HG03457 (cell line): ENCODE measurements around the gene PRPF40B.
"Not testable (repeated sequence)": the region's sequence is repeated elsewhere in the genome, so short reads cannot be mapped to it uniquely, and the experiment has no call there.

ENCODE experiments used
- ATAC-seq: cut with Tn5 transposase; IDR thresholded peaks from one replicate; pipeline ENCODE4 v1.9.1; 2021; ENCODE audit warnings: moderate number of reproducible peaks; ENCODE audit not compliant: unreplicated experiment

PRPF40B gene

GRCh38 chr12:49609059-49609874 lies 14.1 kb upstream of the PRPF40B start:
- ATAC-seq = no peak

DNA sequence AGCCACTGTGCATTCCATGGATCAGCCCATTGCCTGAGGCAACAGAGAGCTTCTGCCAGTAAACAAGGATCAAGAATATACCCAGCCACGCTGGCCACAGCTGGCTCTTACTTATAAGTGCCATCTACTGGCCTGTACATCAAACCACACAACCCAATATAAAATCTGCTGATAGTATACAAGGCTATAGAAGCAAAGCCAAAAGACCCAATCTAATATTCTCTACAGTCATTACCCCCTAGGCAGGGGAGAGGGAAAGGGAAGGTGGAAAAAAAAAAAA lies 13.5 kb upstream of the PRPF40B start:
- ATAC-seq = no peak

DNA sequence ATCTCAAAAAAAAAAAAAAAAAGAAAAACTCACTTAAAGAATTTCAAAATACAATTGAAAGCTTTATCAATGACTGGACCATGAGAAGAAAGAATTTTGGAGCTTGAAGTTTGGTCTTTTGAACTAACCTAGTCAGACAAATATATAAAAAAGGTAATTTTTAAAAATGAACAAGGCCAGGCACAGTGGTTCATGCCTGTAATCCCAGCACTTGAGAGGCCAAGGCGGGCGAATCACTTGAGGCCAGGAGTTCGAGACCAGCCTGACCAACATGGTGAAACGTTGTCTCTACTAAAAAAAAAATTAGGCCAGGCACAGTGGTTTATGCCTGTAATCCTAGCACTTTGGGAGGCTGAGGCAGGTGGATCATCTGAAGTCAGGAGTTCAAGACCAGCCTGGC lies 12.6 kb upstream of the PRPF40B start:
- not testable (repeated sequence) for ATAC-seq

GRCh38 chr12:49612210-49612609 lies 11.2 kb upstream of the PRPF40B start:
- ATAC-seq = no peak

GRCh38 chr12:49615725-49616124 lies 7.6 kb upstream of the PRPF40B start:
- ATAC-seq = no peak

GRCh38 chr12:49616533-49617219 lies 6.7 kb upstream of the PRPF40B start:
- no peak for ATAC-seq

DNA sequence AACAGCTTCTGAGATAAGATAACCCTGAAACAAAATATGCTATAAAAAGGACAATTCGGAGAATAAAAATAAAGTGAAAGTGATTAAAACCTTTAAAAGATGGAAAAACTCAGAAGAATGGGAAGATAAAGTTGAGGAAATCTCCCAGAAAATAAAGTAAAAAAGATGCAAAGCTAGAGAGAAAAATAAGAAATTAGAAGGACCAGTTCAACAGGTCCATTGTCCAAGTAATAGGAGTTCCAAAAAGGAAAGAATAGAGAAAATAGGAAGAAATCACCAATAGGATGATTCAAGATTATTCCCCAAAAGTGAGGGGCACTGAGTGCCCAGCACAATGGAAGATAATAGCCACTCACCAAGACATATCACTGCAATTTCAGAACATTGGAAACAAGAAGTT lies 4.8 kb upstream of the PRPF40B start:
- no peak for ATAC-seq

DNA sequence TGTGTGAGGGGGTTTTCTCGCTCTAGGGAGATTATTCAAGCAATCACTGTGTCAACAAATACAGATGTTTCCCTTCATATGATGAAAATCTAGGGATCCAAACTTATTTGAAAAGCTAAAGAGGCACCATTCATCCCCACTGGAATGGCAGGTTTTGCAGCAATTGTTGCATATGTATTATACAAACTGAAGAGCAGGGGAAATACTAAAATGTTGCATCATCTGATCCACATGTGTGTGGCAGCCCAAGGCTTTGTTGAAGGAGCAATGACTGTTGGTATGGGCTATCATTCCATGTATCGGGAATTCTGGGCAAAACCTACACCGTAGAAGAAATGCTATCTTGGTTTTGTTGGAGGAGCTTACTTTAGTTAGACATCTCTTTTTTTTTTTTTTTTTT lies 4.1 kb upstream of the PRPF40B start:
- no peak for ATAC-seq

DNA sequence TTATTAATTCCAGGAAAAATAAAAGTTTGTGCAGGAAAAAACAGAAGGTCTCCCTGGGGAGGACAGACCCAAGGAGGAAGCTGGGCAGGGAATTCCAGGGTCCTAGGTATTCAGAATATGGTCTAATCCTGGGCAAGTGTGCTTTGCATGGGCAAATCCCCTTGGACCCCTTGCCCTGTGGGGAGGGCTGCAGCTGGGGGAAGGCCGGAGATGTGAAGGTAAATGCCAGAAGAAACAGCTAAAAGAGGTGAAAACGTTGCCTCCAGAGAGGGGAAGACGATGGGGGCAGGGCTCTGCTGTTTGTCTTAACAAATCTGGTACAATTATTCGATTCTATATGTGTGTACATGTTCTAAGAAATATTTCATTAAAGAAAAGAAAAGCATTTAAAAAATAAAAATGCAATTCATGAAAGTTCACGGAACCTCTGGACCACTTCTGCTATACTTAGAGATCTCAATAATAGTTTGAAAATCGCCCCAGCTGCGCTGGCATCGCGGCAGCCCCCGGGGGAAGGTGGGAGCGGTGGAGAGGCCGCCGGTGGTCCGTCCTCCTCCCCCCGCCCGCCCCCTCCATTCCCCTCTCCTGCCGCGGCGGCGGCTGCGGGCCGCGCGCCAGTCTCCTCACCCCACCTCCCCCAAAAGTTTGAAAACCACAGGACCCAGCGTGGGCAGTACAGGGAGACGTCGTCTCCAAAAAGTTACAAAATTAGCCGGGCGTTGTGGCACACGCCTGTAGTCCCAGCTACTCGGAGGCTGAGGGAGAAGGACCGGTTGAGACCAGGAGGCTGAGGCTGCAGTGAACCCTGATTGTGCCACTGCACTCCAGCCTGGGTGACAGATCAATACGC lies 1.5 kb upstream of the PRPF40B start:
- no peak for ATAC-seq

DNA sequence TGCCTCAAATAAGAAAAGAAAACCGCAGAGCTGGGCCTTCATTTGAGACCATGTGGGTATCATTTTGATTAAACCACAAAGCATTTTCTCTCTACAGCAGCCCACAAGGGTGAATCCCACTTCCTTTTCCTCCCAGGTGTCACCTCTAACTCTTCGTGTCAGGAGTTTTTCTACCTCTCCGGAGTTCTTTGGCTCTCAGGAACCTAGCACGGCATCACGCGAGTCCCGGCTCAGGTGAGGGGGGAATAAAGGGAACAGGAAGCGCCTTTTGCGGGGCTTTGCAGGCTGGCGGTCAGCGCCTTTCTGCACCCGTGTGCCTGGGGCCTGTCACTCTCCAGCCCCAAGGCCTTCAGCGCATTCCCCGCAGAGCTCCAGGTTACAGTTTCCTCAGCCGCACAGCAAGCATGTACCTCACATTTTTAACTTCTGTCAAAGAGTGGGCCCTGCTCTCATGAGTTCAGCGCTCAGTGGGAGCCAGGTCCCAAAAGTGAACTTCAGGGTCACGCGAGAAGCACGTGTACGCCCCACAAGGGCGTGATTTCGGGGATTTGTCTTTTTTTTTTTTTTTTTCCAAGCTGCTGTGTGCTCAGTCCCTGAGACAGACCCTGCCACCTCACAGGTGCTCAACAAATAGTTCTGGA lies 740 bp upstream of the PRPF40B start:
- ATAC-seq = peak; percentile 21

GRCh38 chr12:49624921-49625577 lies 1.7 kb downstream of the PRPF40B start:
- no peak for ATAC-seq

GRCh38 chr12:49626169-49626835 lies 2.9 kb downstream of the PRPF40B start:
- no peak for ATAC-seq

DNA sequence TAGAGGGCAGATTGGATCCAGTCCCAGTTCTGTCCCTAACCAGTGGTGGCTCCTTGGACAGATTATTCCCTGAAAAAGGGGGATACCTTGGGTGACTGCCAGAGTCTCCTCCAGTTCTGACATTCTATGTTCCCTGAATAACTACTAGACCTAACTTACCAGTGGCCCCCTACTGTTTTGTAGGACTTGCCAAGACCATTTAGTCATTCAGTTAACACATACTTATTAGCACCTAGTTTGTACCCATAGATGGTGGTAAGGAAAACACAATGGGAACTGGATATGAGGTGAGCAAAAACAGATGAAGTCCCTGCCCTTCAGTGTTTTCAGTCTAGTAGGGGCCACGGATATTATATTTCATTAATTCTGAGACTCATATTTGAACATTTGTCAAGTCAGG lies 3.5 kb downstream of the PRPF40B start:
- no peak for ATAC-seq

DNA sequence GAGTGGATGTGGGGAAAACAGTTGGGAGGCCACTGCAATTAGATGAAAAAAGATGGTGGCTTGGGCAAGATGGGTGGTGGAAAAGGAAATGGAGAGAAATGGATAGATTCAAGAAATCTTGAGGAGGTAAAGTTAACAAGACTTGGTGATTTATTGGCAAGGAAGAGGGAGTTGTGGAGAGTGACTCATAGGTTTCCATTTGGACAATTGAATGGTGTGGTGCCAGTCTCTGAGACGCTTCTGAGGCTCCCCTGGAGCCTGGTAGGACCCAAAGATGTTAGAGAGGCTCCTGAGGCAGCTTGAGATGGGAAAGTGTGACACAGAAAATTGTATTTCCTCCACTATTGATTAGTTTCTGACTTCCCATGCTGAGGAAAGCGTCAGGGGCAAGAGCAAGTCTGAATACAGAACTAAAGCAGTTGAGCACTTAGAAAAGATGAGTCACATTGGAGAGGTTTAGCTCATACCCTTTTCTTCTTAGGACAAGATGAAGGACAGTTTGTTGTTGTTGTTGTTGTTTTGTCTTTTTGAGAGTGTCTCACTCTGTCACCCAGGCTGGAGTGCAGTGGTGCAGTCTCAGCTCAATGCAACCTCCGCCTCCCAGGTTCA lies 4.5 kb downstream of the PRPF40B start:
- no peak for ATAC-seq

GRCh38 chr12:49631336-49631907 lies 8.1 kb downstream of the PRPF40B start:
- ATAC-seq = no peak

DNA sequence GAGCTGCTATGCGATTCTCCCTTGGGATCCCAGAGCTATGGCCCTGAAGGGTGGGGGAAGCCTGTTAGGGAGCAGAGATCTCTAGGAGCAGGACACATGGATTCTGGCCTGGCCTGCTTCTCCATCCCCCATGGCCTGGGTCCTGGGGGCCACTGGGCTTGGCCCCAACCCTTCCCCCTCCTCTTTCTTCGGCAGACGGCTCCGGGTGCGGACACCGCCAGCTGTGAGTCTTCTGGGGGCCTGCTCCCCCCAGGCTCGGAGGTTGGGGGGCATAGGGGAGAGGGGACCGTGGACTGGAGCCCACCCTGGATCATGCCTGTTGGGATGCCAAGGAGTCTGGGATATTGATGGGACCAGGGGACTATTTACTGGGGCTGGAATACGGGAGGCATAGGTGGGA lies 9.0 kb downstream of the PRPF40B start:
- no peak for ATAC-seq

DNA sequence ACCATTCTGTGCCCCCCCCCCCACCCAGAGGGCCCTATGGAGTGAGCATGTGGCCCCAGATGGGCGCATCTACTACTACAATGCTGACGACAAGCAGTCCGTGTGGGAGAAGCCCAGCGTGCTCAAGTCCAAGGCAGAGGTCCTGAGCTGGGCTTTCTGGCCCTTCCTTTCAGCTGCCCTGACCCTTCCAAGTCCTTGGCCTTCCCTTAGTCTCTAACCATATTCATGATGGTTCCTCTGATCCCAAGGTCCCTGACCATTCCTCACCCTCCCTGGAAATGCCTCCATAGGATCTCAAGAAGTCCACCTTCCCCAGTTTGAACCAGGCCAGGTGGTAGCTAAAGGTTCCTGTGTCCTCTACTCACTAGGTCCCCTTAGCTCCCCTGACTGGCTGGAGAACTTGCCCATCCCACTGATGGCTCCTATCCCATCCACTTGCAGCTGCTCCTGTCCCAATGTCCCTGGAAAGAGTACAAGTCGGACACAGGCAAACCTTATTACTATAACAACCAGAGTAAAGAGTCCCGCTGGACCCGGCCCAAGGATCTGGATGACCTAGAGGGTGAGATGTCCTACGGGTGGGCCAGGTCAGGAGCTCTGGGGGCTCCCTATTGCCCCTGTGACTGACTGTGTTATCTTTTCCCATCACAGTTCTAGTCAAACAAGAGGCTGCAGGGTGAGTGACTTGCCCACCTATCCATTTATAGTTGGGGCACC lies 9.8 kb downstream of the PRPF40B start:
- no peak for ATAC-seq

GRCh38 chr12:49633703-49634345 lies 10.5 kb downstream of the PRPF40B start:
- ATAC-seq = no peak
